T-helper 22 cell (primary cell): Measurements from ENCODE around the gene ADISSP.

Experiments
- DNase-seq: peaks from one replicate; pipeline ENCODE4 v3.0.0-alpha.2; 2020; ENCODE audit warnings: low read depth

Gene ADISSP

GRCh38 chr20:3714092-3714491 lies 53.5 kb downstream of the ADISSP start:
- no peak for DNase-seq

GRCh38 chr20:3712279-3712873 lies 55.2 kb downstream of the ADISSP start, which contains the start of gene SIGLEC1:
Gene SIGLEC1, minus strand, starts transcription at chr20:3712600. Its CDS starts 5,472 bp downstream, at chr20:3707128.
- no peak for DNase-seq

GRCh38 chr20:3711484-3711941 lies 56.0 kb downstream of the ADISSP start:
- DNase-seq: no peak

GRCh38 chr20:3710703-3711483 lies 56.7 kb downstream of the ADISSP start:
- peak; percentile 29 for DNase-seq

- DNase-seq: no peak
Measured at GRCh38 chr20:3710011-3710466, 57.5 kb downstream of the ADISSP start.

DNA sequence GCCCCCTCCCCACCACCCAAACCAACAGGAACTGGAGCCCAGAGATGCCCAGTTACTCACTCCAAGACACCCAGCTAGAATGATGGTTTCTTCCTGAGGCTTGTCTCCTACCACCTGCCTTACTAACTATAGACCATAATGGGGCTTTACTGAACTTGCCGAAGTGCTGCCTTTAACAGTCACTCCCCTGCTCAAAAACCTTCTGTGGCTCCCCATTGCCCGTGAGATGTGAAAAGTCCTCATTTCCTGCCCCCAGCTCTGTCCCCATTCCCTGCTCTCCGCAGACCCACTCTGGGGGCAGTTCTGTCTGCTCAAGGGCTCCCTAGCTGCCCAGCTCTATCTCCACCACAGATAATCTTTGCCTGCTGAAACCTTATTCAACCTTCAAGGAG lies 60.0 kb downstream of the ADISSP start:
- no peak for DNase-seq

DNA sequence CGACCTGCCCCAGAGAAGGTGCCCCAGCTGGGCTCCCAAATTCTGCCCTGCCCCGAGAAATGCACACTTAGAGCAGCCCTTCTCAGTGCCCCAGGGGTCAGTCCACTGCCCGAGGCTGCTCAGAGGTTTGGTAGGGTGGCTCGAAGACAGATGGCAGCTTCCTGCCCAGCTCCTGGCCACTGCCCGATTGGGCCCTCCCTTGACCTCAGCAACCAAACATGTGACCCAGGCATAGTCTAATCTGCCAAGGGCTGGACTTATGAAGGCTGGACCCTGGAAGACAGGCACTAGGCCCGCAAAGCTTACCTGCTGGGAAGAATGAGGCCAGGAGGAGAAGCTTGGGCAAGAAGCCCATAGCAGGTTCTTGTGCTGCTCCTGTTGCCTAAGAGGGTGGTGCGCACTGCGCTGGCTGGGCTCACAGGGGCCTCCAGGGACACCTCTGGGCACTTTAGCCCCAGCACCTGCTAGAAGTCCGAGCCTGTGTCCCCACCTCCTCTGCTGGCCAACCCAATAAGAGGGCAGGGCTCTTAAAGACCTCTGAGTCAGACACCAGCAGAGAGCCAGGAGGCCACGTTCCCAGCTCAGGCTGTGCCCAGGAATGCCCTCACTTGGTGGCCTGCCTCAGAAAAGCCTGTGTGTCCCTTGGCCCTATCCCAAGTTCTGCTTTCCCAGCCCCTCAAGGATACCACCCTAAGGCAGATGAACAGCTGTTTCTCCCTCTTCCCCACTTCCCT lies 60.6 kb downstream of the ADISSP start:
- DNase-seq: no peak

- no peak for DNase-seq
Measured at GRCh38 chr20:3705970-3706739, 61.4 kb downstream of the ADISSP start.

- DNase-seq: no peak
Measured at GRCh38 chr20:3705491-3705969, 62.0 kb downstream of the ADISSP start.

- DNase-seq: no peak
Measured at GRCh38 chr20:3704087-3704486, 63.5 kb downstream of the ADISSP start.
